AG08396 (cell line): ENCODE data around the gene SVOPL.

Experiments used
- DNase-seq: peaks from one replicate; pipeline ENCODE4 v3.0.0; 2012; ENCODE audit warnings: low spot score, mixed read lengths

SVOPL gene

GRCh38 chr7:138555684-138556083 is 145.5 kb downstream of the SVOPL start:
- DNase-seq, result no peak

GRCh38 chr7:138554674-138555073 is 146.5 kb downstream of the SVOPL start:
- no peak for DNase-seq

GRCh38 chr7:138553805-138554204 is 147.4 kb downstream of the SVOPL start:
- DNase-seq, result no peak

- DNase-seq, result no peak
Measured at GRCh38 chr7:138551102-138551501, 150.1 kb downstream of the SVOPL start.

- DNase-seq, result no peak
Measured at GRCh38 chr7:138550337-138550736, 150.8 kb downstream of the SVOPL start.

GRCh38 chr7:138549082-138549481 is 152.1 kb downstream of the SVOPL start:
- no peak for DNase-seq

GRCh38 chr7:138546829-138547228 is 154.3 kb downstream of the SVOPL start:
- no peak for DNase-seq

- DNase-seq, result no peak
Measured at GRCh38 chr7:138546064-138546619, 155.0 kb downstream of the SVOPL start.

- no peak for DNase-seq
Measured at GRCh38 chr7:138545123-138545522, 156.0 kb downstream of the SVOPL start.
